Anterior cingulate cortex (tissue), 58 donors: ENCODE data around the gene MCOLN1.
"Not testable (repeated sequence)": the region's sequence is repeated elsewhere in the genome, so short reads cannot be mapped to it uniquely, and the experiment has no call there.

Experiments used
- DNase-seq, 58 donors: peaks; one replicate each; lab custom pipeline; 2025; lab: John Stamatoyannopoulos, UW

MCOLN1 gene

GRCh38 chr19:7560255-7560654, 37.8 kb downstream of the MCOLN1 start:
- no peak for DNase-seq

GRCh38 chr19:7561325-7561724, 38.9 kb downstream of the MCOLN1 start:
- no peak for DNase-seq

- no peak for DNase-seq
Observed at GRCh38 chr19:7562646-7563393, 40.4 kb downstream of the MCOLN1 start.

- no peak for DNase-seq
Observed at GRCh38 chr19:7564866-7565265, 42.4 kb downstream of the MCOLN1 start.

- DNase-seq: no peak
Observed at GRCh38 chr19:7565332-7565731, 42.9 kb downstream of the MCOLN1 start.

- no peak for DNase-seq
Observed at GRCh38 chr19:7570761-7571160, 48.3 kb downstream of the MCOLN1 start.

- no peak for DNase-seq
Observed at GRCh38 chr19:7575434-7576040, 53.1 kb downstream of the MCOLN1 start.

GRCh38 chr19:7577422-7577821, 55.0 kb downstream of the MCOLN1 start:
- DNase-seq: not testable (repeated sequence)

- no peak for DNase-seq
Observed at GRCh38 chr19:7578127-7578526, 55.7 kb downstream of the MCOLN1 start.

- DNase-seq: no peak
Observed at GRCh38 chr19:7579182-7579581, 56.8 kb downstream of the MCOLN1 start.

GRCh38 chr19:7582446-7582845, 60.0 kb downstream of the MCOLN1 start:
- no peak for DNase-seq
